GM19025 (cell line): ENCODE results near the gene RPS8.
"Not testable (repeated sequence)": the region's sequence is repeated elsewhere in the genome, so short reads cannot be mapped to it uniquely, and the experiment has no call there.

Experiments
- ATAC-seq: cut with Tn5 transposase; IDR thresholded peaks from one replicate; pipeline ENCODE4 v1.9.1; 2021; ENCODE audit warnings: mild to moderate bottlenecking, low read depth, moderate library complexity; ENCODE audit not compliant: unreplicated experiment

Gene RPS8

DNA sequence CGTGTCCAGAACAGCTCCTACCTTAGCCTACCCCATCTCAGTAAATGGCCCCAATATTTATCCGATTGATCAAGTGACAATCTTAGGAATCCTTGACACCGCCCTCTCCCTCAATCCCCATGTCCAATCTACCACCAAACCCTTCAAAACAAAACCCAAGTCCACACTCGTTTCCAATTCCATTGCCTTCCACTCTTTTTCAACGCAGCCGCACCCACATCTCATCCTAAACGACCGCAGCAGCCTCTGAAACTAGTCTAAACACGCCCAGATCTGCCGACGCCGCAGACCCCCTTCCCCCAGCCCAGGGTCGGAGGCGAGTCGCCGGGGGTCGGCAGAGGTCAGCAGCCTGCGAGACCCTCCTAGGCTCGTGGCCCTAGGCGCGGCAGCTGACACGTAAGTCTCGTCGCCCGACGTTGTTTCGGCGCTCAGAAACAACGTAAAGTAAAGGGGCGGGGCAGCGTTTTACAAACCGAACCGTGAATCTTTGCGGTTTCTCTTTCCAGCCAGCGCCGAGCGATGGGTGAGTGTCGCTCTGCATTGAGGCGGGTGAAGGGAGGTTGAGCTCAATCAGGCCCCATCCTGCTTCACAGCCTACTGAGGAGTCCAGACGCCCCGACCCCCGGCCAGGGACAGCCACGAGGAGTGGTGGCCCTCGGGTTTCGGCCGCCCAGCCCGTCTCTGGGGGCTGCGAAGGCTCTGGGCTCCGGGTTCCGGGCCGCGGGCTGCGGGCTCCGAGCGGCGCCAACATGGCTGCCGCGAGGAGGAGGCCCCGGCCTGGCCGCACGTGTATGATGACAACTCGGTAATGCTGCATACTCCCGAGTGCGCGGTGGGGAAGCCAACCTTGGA, at the start of gene RPS8:
Gene RPS8, plus strand, starts transcription at position 463 of the 852 bp plus-strand sequence. Its CDS starts 57 bp downstream, at position 520.
- ATAC-seq: peak; percentile 65

DNA sequence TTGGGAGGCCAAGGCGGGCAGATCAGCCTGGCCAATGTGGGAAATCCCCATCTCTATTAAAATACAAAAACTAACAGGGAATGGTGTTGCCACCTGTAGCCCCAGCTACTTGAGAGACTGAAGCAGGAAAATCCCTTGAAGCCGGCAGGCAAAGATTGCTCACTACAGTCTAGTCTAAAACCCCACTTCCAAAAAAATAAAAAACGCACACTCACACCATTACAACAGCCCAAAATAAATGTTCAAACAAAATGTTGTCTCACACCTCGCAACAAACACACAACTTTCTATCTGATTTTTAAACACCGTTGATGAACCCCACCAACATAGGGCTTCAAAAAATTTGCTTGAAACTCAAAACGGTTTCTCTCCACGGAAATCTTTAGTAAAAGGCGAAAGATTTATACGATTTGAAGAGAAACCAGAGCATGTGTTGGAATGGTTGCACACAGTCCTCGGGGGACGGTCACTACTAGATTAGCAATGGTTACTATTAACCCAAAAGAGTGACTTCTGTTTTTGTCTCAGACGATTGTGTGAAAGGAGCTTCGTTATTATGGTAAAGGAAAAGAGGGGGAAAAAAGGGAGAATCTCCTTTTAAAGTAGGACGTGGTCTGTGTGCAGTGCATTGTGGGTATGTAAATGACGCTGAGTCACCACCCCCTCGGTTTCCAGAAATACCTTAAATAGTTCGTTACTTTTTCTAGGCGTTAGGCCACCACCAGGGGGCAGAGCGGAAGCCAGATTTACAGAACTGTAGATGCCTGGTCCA, 44.4 kb upstream of the RPS8 start, which contains the start of gene RNU5D-1:
Gene RNU5D-1, minus strand, starts transcription at position 430 of the 772 bp plus-strand sequence.
- peak; percentile 64 for ATAC-seq

DNA sequence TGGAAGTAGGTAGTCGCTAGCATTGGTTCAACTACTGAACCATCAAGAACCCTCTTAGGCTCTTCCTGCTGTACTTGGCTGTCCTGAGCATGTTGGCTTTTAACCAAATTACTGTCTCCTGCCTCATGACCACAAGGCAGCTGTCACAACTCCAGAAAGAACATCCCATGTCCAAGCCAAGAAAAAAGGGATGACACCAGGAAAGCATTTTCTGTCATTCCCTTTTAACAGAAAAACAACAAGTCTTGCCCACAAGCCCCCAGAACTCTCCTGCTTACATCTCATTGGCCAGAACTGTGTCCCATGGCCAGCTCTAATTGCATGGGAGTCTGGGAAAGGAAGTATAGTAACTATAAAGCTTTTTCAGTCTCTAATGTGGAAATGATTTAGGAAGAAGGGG, 42.0 kb upstream of the RPS8 start:
- ATAC-seq: no peak

DNA sequence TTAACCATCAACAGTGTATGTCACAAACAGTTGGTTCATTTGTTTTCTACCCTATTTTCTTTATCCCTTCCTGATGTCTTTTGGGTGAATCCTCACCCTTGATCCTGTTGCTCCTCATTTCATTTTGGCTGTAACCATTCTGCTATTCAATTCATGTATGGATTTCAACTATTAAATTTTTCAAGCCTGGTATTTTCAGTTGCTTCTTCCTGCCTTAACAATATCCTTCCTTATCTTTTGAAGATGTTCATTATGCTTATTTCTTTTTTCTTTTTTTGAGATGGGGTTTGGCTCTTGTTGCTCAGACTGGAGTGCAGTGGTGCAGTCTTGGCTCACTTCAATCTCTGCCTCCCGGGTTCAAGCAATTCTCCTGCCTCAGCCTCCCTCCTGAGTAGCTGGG, 41.6 kb upstream of the RPS8 start:
- ATAC-seq: no peak

DNA sequence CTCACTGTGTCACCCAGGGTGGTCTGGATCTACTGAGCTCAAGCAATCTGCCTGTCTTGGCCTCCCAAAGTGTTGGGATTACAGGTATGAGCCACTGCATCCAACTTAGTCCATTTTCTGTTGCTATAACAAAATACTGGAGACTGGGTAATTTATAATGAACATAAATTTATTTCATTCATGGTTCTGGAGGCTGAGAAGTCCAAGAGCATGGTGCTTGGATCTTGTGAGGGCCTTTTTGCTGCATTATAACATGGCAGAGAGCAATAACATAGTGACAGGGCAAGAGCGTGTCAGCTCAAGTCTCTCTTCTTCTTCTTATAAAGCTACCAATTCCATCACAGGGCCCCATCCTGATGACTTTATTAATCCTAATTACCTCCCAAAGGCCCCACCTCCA, 39.3 kb upstream of the RPS8 start:
- ATAC-seq: no peak

DNA sequence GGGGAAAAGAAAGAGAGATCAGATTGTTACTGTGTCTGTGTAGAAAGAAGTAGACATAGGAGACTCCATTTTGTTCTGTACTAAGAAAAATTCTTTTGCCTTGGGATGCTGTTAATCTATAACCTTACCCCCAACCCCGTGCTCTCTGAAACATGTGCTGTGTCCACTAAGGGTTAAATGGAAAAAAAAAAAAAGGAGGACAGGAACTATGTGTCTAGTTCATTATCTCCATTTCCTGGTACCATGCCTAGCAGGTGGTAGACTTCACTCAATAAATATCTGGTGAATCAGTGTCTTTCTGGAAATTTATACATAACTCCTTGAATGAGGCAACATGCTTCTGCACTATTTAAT, 36.4 kb upstream of the RPS8 start:
- not testable (repeated sequence) for ATAC-seq

DNA sequence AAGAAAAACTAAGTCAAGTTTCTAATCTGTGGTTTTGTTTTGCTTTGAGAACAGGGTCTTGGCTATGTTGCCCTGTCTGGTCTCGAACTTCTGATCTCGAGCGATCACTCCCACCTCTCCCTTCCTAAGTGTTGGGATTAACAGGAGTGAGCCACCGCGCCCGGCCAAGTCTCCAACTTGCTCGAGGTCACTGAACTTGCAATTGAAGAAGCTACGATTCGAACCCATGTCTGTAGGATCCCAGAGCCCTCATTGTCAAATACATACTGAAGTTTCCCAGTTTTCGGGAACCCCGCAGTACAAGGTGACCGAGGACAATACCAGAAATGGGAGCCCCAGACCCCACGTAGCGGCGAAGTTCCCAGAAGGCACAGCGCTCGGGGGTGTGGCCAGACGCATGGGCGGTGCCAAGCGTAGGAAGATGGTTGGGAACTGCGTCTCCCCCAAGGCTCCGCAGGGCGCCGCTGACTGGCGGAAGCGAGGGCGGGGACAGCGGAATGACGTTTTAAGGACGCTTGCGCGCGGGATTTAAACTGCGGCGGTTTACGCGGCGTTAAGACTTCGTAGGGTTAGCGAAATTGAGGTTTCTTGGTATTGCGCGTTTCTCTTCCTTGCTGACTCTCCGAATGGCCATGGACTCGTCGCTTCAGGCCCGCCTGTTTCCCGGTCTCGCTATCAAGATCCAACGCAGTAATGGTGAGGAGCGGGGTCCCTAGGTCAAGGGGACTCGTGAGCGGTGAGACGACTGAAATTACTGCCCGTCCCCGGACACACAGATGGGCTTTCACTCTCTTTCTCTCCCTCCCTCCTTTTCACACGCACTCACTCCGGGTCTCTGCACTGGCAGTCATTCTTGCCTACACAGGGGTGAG, 35.8 kb upstream of the RPS8 start, which contains the start of gene KIF2C:
Gene KIF2C, plus strand, starts transcription at position 531 of the 872 bp plus-strand sequence. Its CDS starts 96 bp downstream, at position 627.
- peak; percentile 96 for ATAC-seq

DNA sequence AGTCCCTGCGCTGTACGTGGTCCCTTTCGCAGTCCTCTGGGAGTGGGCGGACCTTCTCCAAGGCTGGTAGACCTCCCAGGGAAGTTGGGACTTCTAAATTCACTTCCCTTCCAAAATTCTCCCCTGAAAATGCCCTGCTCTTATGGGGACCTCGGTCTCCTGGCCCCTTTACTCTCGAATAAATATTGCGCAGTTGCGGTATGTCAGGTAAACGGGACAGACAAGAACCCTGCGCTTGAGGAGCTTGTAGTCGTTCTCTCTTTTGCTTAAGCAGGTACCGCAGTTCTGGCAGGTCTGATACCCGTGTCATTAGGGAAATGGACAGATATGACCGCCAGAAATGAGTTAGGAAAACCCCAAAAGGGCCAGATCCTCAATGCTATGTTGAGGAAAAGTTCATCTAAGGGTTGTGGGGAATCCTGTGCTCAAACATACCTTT, 35.1 kb upstream of the RPS8 start:
- no peak for ATAC-seq

DNA sequence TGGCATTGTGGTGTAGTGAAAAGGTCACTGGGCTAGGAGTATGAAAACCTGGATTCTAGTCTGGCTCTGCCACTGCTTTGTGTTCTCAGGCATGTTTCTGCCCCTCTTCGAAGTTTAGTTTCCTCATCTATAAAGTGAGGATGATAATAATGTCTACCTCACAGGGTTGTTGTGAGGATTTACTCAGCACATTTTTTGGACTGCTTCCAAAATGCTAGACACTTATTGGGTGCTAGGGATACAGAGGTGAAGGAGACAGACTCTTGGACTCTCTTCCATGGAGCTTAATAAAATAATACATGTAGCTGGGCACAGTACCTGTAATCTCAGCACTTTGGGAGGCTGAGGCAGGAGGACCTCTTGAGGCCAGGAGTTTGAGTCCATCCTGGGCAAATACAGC, 32.1 kb upstream of the RPS8 start:
- ATAC-seq: no peak

DNA sequence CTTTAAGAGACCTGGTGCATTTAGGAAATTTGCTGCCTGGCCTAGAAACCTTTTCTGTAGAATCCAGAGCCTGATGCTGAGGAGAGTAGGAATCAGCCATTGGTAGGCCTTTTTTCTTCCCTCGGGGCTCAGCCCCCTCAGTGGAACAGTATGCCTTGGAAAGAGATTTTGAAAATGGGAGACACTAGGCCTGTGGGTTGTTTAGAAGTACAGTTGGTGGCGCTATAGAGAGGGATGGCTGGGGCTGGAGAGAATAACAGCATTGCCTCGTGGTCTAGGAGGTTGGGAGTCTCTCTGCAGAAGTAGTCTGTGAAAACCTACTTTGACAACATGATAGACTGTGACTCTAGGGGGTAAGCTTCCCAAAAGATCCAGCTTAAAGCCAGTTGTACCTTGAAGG, 27.5 kb upstream of the RPS8 start:
- no peak for ATAC-seq

DNA sequence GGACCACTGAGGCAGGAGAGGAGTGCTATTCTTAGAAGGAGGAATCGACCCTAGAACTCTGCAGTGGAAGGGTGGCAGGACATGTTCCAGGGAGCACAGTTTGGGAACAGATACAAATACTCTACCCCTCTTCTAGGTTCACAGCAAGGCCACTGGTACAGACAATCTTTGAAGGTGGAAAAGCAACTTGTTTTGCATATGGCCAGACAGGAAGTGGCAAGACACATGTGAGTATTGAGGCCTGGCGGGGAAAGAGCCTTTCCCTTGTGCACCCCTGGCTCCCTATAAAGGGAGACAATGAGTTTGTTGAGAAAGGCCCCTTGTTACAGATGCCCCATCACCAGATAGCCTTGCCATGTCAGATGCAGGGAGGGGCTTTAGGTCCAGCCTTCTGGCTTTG, 17.9 kb upstream of the RPS8 start:
- no peak for ATAC-seq

DNA sequence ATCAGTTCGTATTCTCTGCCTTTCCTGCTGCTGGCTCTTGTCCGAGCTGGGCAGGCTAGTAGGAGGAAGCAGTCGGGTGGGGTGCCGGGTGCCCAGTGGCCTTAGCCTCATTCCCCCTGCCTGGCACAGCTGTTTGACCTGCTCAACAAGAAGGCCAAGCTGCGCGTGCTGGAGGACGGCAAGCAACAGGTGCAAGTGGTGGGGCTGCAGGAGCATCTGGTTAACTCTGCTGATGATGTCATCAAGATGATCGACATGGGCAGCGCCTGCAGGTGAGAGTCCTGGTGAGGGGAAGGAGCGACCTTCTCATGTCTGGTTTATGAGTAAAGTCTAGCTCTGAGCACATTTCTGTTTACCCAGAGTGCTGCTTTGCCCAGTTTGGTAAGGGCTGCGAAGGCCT, 16.3 kb upstream of the RPS8 start:
- no peak for ATAC-seq

DNA sequence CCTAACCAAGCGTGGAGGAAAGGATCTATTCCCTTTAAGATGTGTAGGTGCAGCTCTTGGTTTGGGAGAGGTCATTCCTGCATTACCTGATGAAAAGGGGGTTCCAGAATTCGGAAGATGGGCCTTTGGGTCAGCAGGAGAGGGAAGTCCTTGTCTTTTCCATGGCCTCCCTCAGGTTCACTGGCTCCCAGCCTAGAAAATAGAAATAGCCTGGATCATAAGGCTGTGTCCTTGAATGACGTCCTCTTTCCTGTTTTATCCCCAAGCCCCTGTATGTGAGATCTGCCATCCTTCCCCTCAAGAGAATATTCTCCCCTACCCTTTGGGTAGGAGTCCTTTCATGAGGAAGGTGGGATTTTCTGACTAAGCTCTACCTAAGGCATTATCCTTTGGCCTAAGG, 14.5 kb upstream of the RPS8 start:
- ATAC-seq: no peak

DNA sequence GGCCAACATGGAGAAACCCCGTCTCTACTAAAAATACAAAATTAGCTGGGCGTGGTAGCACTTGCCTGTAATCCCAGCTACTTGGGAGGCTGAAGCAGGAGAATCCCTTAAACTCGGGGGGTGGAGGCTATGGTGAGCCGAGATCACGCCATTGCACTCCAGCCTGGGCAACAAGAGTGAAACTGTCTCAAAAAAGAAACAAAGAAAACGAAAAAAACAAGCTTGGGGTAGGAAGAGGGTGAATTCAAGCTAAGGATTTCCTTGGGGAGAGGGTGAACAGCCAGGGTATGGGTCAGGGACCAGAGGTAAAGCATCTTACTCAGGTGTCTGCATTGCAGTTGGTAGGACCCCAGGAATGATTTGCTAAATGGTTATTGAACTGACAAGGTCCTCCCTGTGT, 8.9 kb upstream of the RPS8 start:
- ATAC-seq: not testable (repeated sequence)

DNA sequence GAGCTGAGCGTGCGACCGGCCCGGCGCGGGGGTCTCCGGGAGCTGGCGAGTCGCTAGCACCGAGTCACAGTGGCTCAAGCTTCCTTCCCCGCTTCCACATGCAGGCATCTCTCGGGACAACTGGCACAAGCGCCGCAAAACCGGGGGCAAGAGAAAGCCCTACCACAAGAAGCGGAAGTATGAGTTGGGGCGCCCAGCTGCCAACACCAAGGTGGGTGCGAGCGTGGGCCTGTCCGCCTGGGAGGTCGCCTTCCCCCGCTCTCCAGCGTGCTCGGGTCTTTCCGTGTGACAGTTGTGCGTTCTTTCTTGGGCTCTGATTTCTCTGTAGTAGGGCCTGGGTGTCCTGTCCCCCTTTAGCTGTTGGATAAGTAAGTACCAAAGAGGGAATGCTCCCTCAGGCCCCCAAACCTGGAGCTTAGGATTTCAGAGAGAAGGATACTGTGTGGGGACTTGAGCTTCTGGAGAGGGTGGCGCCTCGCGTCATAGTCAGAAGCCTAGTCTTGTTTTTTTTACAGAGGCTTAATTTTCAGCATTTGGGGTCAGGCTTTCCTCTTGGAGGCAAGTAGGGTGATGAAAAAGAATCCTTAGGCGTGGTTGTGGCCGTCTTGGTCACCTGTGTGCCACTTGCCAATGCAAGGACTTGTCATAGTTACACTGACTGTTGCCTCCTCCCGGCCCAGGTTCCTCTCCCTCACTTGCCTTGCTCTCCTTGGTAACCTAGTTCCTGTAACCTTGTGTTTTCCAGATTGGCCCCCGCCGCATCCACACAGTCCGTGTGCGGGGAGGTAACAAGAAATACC, 790 bp downstream of the RPS8 start:
- no peak for ATAC-seq

DNA sequence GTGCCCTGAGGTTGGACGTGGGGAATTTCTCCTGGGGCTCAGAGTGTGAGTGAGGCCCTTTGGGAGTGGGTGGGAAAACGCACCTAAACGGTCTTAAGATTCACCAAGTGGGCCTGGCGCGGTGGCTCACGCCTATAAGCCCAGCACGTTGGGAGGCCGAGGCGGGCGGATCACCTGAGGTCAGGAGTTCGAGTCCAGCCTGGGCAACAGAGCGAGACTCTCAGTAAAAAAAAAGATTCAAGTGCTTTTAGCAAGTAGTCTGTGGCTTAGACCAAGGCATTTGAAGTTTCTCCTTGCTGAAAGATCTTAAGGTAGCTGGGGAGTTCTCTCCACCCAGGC, 1.4 kb downstream of the RPS8 start:
- ATAC-seq: no peak

DNA sequence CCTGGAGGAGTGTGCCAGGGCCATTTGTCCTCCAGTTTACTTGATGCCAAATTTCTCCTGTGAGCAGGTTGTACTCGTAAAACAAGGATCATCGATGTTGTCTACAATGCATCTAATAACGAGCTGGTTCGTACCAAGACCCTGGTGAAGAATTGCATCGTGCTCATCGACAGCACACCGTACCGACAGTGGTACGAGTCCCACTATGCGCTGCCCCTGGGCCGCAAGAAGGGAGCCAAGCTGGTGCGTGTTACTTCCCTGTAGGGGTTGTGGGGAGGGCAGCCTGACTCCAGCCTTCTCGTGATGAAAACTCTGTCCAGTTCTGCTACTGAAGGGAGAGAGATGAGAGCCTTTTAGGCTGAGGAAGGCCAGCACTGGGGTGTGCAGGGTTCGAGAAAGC, 2.2 kb downstream of the RPS8 start:
- no peak for ATAC-seq

DNA sequence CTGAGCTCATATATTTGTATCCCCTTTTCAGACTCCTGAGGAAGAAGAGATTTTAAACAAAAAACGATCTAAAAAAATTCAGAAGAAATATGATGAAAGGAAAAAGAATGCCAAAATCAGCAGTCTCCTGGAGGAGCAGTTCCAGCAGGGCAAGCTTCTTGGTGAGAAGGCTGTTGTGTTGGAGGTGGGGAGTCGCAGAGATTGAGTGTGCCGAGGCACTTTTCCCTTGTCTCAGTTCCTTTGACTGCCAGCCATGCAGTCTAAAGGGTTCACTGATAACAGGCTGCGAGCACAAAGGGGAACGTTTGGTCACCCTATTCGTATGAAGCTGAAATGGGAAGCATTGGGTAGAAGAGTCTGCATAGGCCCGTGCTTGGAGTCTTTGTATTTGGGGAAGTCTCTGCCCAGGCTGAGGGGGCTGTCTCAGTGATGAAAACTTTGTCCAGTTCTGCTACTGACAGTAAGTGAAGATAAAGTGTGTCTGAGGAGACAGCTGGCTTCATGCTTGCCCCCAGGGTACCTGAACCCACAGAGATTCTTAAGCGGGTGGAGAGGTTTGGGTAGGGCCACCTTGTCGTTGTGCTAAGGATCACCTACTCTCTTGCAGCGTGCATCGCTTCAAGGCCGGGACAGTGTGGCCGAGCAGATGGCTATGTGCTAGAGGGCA, 2.8 kb downstream of the RPS8 start:
- ATAC-seq: no peak
